Naive thymus-derived CD4-positive, alpha-beta T cell (primary cell): ENCODE data around the gene IGFLR1. TPM values are rescaled to one million over a fixed set of nuclear protein-coding genes. Genes with fewer than 3 reads are reported as not detected.

Source experiments
- ATAC-seq: fragments of 150-1000 bp; cut with Tn5 transposase; 2 replicates; pipeline ENCODE4 v1.10.0; 2021; ENCODE audit warnings: mild to moderate bottlenecking, moderate library complexity
- CTCF ChIA-PET: fragments of 350-600 bp; sonication (Branson Sonifier 250); formaldehyde crosslinking; loops from one replicate; lab custom pipeline; 2021; ENCODE audit warnings: antibody characterized with exemption; lab: Charles Lee
- POLR2A ChIA-PET: fragments of 350-600 bp; sonication (Branson Sonifier 250); formaldehyde crosslinking; loops from one replicate; lab custom pipeline; 2021; ENCODE audit warnings: antibody characterized with exemption, inconsistent platforms; lab: Charles Lee
- DNase-seq, 9 donors: peaks; one replicate each; pipeline versions ENCODE4 v3.0.0 to v3.0.0-alpha.2; 2020 to 2022; ENCODE audit warnings: mixed read lengths in 1 of 9
- H3K27ac ChIP-seq: one replicate; pipeline ENCODE4 v1.7.0; 2013; ENCODE audit warnings: mild to moderate bottlenecking, low read depth, low read length, moderate library complexity
- H3K27me3 ChIP-seq, 2 donors: one replicate each; pipeline ENCODE4 v1.7.0; 2013; ENCODE audit warnings: low read length in 2 of 2, mild to moderate bottlenecking in 2 of 2, moderate library complexity in 2 of 2; ENCODE audit not compliant: control insufficient read depth in 2 of 2, insufficient read depth in 2 of 2
- H3K36me3 ChIP-seq, 3 experiments: 1 replicate in 2 of 3; 2 replicates in 1 of 3; pipeline ENCODE4 v1.7.0; 2013; ENCODE audit warnings: low read length in 3 of 3, mild to moderate bottlenecking in 3 of 3, moderate library complexity in 1 of 3; ENCODE audit not compliant: insufficient read depth in 3 of 3, control insufficient read depth in 2 of 3
- H3K4me1 ChIP-seq, 2 donors: one replicate each; pipeline ENCODE4 v1.7.0; 2013; ENCODE audit warnings: low read length in 2 of 2, mild to moderate bottlenecking in 2 of 2, moderate library complexity in 1 of 2; ENCODE audit not compliant: control insufficient read depth in 2 of 2, insufficient read depth in 2 of 2
- H3K4me3 ChIP-seq: 2 replicates; pipeline ENCODE4 v1.7.0; 2013; ENCODE audit warnings: mild to moderate bottlenecking, low read length
- H3K9me3 ChIP-seq, 3 experiments: 1 replicate in 2 of 3; 2 replicates in 1 of 3; pipeline ENCODE4 v1.7.0; 2013; ENCODE audit warnings: low read length in 3 of 3; ENCODE audit not compliant: control insufficient read depth in 2 of 3
- H3K27ac Mint-ChIP-seq, 9 donors: one replicate each; pipeline ENCODE4 v1.8.0; 2020 to 2022; ENCODE audit warnings: mixed read lengths in 9 of 9, mild to moderate bottlenecking in 8 of 9, moderate library complexity in 5 of 9, inconsistent platforms in 2 of 9
- H3K27me3 Mint-ChIP-seq, 5 donors: one replicate each; pipeline ENCODE4 v1.8.0; 2021 to 2022; ENCODE audit warnings: mixed read lengths in 5 of 5, mild to moderate bottlenecking in 1 of 5
- H3K36me3 Mint-ChIP-seq, 5 donors: one replicate each; pipeline ENCODE4 v1.8.0; 2020 to 2022; ENCODE audit warnings: mixed read lengths in 5 of 5, mild to moderate bottlenecking in 3 of 5, inconsistent platforms in 1 of 5
- H3K4me1 Mint-ChIP-seq, 7 donors: one replicate each; pipeline ENCODE4 v1.8.0; 2020 to 2022; ENCODE audit warnings: mixed read lengths in 7 of 7, mild to moderate bottlenecking in 3 of 7, inconsistent platforms in 1 of 7
- H3K4me3 Mint-ChIP-seq, 10 donors: one replicate each; pipeline ENCODE4 v1.8.0; 2020 to 2022; ENCODE audit warnings: mild to moderate bottlenecking in 10 of 10, mixed read lengths in 10 of 10, moderate library complexity in 6 of 10, inconsistent platforms in 2 of 10
- H3K9me3 Mint-ChIP-seq, 11 donors: one replicate each; pipeline ENCODE4 v1.8.0; 2020 to 2022; ENCODE audit warnings: mixed read lengths in 11 of 11, mild to moderate bottlenecking in 4 of 11, inconsistent platforms in 1 of 11, moderate library complexity in 1 of 11
- intact Hi-C, 2 donors: fragments of 100-400 bp; cut with micrococcal nuclease; formaldehyde crosslinking; loops; one replicate each; pipeline ENCODE4 v1.15.1; 2023
- polyA plus RNA-seq, 2 donors: library from polyadenylated mRNA; unstranded; fragments of 300-500 nt; fragmentation: Illumina TruSeq; gene quantifications; one replicate each; pipeline ENCODE4 v1.2.3, GENCODE V29; 2021
- total RNA-seq, 6 experiments: library from RNA in 5 of 6; stranded (reverse) in 5 of 6; gene quantifications; 1 replicate in 5 of 6; 2 replicates in 1 of 6; pipeline ENCODE4 v1.2.3 and lab custom pipeline; 2021 to 2026

IGFLR1 gene
- total and polyA plus RNA-seq, 7 experiments from 2014 or later, result 61.4 to 113 (median 99.5) TPM

DNA sequence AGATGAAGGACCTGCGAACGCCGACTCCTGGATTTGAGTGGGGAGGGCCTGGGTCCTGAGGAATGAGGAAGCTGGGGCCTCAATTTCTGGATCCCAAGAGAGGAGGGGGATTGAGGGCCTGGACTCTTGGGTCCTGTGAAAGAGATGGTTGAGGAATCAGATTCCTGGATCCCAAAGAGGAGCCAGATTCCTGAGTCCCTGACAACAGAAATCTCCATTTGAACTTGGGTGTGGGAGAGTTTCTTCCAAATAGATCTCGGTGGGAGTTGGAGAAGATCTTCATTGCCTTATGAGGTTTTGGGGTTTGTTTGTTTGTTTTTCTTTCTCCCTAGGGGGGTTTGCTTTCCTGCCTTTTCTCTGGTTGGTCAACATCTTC is 3.8 kb upstream of the IGFLR1 start:
- peaks cover 3 to 11% (median 5%) of the 10 kb centered on the region in 5 donors for H3K36me3 Mint-ChIP-seq
- Histone ChIP-seq H3K36me3 (peaks cover 0 to 7% (median 0%) of the 10 kb centered on the region in 3 experiments), H3K4me1 (peaks cover 39 to 40% of the 10 kb centered on the region in 2 donors), H3K4me3 (peak overlapping the region; percentile 99), H3K27ac (peak overlapping the region; percentile 98), H3K27me3 (no peaks in the 10 kb centered on the region), H3K9me3 (no peaks in the 10 kb centered on the region)
- no peak for DNase-seq
- peaks cover 0 to 2% (median 0%) of the 10 kb centered on the region in 5 donors for H3K27me3 Mint-ChIP-seq
- H3K4me3 Mint-ChIP-seq, result peak overlapping the region; percentile 87 to 100 (median 96)
- POLR2A ChIA-PET, result interaction anchor here (0.8 to 2.9 kb wide), 9 partner anchors 11 to 213 kb away, joined by 3 to 20 read pairs (median 4); partner anchors contain the start of genes HSPB6, KMT2B and PROSER3
- peaks cover 0 to 2% (median 0%) of the 10 kb centered on the region in 11 donors for H3K9me3 Mint-ChIP-seq
- no peak for ATAC-seq
- intact Hi-C loops, result loop anchor here (5.0 to 10.0 kb wide), 2 partner anchors 469 to 1069 kb away; partner anchors contain the start of genes SCGB2B2 (in 1 of the 2), ZNF146 (in 1 of the 2), ZNF302 (in 1 of the 2) and ZNF565 (in 1 of the 2)
- CTCF ChIA-PET, result no interaction called here
- H3K4me1 Mint-ChIP-seq, result peaks cover 23 to 69% (median 53%) of the 10 kb centered on the region in 7 donors
- H3K27ac Mint-ChIP-seq, result peak overlapping the region; percentile 96 to 100 (median 99)

DNA sequence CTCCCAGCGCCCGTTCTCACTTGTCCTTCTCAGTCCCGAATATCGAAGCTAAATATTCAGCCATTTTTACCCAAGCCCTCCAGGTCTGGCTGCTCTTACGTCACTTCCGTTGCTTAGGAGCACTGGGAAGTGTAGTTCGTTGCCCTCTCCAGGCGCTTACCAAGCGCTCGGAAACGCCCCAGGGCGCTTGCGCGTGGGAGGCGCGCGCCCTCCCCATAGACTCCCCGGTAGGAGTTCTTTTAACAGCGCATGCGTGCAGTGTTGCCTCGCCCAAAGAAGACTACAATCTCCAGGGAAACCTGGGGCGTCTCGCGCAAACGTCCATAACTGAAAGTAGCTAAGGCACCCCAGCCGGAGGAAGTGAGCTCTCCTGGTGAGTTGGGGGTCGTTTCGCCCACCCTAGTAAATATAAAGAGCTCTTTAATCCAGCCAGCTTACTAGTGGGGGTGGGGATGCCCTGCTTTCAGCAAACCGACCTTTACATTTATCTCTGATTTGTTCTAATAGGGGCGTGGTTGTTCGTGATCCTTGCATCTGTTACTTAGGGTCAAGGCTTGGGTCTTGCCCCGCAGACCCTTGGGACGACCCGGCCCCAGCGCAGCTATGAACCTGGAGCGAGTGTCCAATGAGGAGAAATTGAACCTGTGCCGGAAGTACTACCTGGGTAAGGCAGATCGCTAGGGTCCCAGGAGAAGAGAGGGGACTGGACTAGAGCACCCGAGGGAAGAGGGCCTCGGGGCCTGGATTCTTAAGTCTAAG is 3.3 kb upstream of the IGFLR1 start, which contains the start of the genes PSENEN and U2AF1L4:
TSS of gene PSENEN (plus strand) at position 324 of the 759 bp plus-strand sequence. CDS start at position 604, 280 bp downstream.
TSS of gene U2AF1L4 (minus strand) at position 91 of the 759 bp plus-strand sequence. CDS start at position 64, 27 bp downstream.
- peaks cover 0 to 2% (median 0%) of the 10 kb centered on the region in 11 donors for H3K9me3 Mint-ChIP-seq
- DNase-seq, result peak; percentile 82 to 99 (median 97)
- CTCF ChIA-PET, result interaction anchor here (0.6 to 1.2 kb wide), 2 partner anchors 17 to 20 kb away, joined by 3 read pairs; no protein-coding TSS in a partner anchor

DNA sequence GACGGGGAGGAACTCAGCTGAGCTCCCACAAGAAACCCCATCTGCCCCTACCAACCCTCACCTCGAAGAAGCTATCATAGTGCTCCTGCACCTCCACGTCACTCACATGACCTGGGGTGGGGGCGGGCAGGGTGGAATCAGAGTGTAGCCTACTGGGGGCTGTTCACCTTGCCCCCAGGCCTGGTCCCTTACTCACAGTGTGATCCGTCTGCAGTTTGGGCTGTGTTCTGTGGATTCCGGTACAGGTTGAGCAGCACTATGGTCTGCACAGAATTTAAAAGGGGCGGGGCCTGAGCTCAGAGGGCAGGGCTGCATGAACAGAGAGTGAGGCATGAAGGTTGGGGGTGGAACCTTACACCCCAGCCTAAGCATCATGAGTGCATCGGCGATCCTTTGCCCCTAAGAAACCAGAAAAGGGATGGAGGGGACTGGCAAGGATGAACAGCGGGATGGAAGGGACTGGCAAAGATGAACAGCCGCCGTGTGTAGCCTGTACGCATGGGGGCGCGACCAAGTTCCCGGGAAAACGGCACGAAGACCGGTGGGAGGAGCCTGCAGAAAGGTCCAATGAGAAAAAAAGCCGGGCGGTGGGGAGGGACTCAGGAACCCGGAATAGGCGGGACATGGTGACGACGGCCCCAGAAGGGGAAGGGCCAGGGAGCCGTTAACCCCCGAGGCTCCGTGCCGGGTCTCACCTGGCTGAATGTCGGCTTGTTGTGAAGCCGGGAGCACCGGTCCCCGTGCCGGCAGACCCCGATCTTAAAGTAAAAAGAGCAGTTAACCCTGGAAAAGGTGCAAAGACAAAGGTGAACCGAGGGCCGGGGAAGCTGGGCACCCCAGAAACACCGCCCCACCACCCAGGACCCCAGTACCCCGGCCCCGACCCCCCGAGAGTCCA is 2.4 kb upstream of the IGFLR1 start:
- H3K27me3 ChIP-seq, result no peaks in the 10 kb centered on the region
- Mint-ChIP-seq H3K9me3 (peaks cover 0 to 2% (median 0%) of the 10 kb centered on the region in 11 donors), H3K36me3 (peaks cover 3 to 11% (median 5%) of the 10 kb centered on the region in 5 donors), H3K27me3 (peaks cover 0 to 2% (median 0%) of the 10 kb centered on the region in 5 donors), H3K27ac (peak overlapping the region; percentile 96 to 100 (median 99)), H3K4me3 (peak overlapping the region; percentile 87 to 100 (median 96)), H3K4me1 (peaks cover 23 to 73% (median 58%) of the 10 kb centered on the region in 7 donors)
- peak overlapping the region; percentile 98 for H3K27ac ChIP-seq
- peak; percentile 75 for ATAC-seq
- H3K9me3 ChIP-seq, result no peaks in the 10 kb centered on the region
- POLR2A ChIA-PET, result interaction anchor here (0.5 to 2.9 kb wide), 22 partner anchors 8 to 579 kb away, joined by 3 to 20 read pairs (median 3); partner anchors contain the start of genes COX6B1, HSPB6, KMT2B and POLR2I
- H3K4me3 ChIP-seq, result peak overlapping the region; percentile 99
- CTCF ChIA-PET, result interaction anchor here (0.6 to 1.2 kb wide), 2 partner anchors 17 to 19 kb away, joined by 3 read pairs; no protein-coding TSS in a partner anchor
- DNase-seq, result peak; percentile 77 to 98 (median 95)
- intact Hi-C loops, result loop anchor here (1.0 to 10.0 kb wide), 15 partner anchors 27 to 1067 kb away; partner anchors contain the start of genes TBCB (in 2 of the 2), COX6B1 (in 1 of the 2), POLR2I (in 1 of the 2) and SCGB2B2 (in 1 of the 2)
- H3K36me3 ChIP-seq, result peaks cover 0 to 12% (median 0%) of the 10 kb centered on the region in 3 experiments
- peaks cover 45% of the 10 kb centered on the region in 2 donors for H3K4me1 ChIP-seq

More for the DNA sequence above, 3.3 kb upstream of the IGFLR1 start, which contains the start of the genes PSENEN and U2AF1L4:
- Mint-ChIP-seq H3K36me3 (peaks cover 3 to 11% (median 5%) of the 10 kb centered on the region in 5 donors), H3K4me1 (peaks cover 23 to 75% (median 58%) of the 10 kb centered on the region in 7 donors), H3K27ac (peak within 1 kb of the TSS; percentile 96 to 100 (median 99)), H3K4me3 (peak within 1 kb of the TSS; percentile 87 to 100 (median 96)), H3K27me3 (peaks cover 0 to 2% (median 0%) of the 10 kb centered on the region in 5 donors)
- peaks cover 39 to 40% of the 10 kb centered on the region in 2 donors for H3K4me1 ChIP-seq
- H3K27me3 ChIP-seq, result no peaks in the 10 kb centered on the region
- POLR2A ChIA-PET, result interaction anchor here (0.5 to 2.9 kb wide), 15 partner anchors 11 to 579 kb away, joined by 3 to 20 read pairs (median 3); partner anchors contain the start of genes COX6B1, HSPB6, KMT2B and PROSER3
- H3K27ac ChIP-seq, result peak within 1 kb of the TSS; percentile 98
- peak within 1 kb of the TSS; percentile 99 for H3K4me3 ChIP-seq
- H3K36me3 ChIP-seq, result peaks cover 0 to 10% (median 0%) of the 10 kb centered on the region in 3 experiments
- ATAC-seq, result peak; percentile 72
- intact Hi-C loops, result loop anchor here (1.0 to 10.0 kb wide), 14 partner anchors 28 to 1068 kb away; partner anchors contain the start of genes TBCB (in 2 of the 2), COX6B1 (in 1 of the 2), POLR2I (in 1 of the 2) and SCGB2B2 (in 1 of the 2)
- no peaks in the 10 kb centered on the region for H3K9me3 ChIP-seq

DNA sequence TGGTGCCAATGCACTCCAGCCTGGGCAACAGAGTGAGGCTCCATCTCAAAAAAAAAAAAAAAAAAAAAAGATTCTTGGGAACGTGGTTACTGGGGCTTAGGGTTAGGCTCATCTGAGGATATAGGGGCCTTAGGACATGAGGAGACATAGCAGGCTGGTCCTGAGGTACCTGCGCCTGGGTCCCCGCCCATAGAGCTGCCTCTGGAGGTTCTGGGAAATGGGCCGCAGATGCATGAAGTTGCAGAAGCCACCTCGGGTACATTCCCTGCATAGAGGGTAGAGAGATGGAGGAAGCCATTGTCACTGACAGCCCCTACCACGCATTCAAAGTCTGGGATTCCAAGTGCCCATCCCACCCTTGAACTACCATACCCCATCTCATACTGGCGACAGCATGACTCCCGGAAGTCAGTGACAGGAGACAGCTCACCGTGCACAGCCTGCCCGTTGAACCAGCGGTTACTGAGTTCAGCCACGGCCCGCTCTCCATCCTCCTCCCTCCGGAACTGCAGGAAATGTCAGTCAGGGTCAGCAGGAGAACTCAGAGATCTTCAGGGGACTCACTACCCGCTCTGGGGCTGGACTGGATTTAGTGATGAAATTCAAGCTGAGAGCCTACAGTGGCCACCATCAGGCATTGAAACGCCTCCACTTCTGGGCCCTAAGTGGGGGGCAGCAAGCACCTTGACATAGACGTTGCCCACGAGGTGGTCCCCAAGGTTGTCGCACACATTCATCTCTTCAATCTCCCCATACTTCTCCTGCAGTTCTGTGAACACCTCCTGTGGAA is 1.6 kb upstream of the IGFLR1 start:
- peaks cover 0 to 20% (median 0%) of the 10 kb centered on the region in 3 experiments for H3K36me3 ChIP-seq
- ATAC-seq, result no peak
- no peaks in the 10 kb centered on the region for H3K27me3 ChIP-seq
- ChIA-PET POLR2A (interaction anchor here (1.0 to 2.9 kb wide), 17 partner anchors 9 to 371 kb away, joined by 3 to 20 read pairs (median 4); partner anchors contain the start of genes COX6B1, HSPB6, KMT2B and POLR2I), CTCF (interaction anchor here (1.2 kb wide), 1 partner anchor 16 kb away, joined by 3 read pairs; no protein-coding TSS in a partner anchor)
- H3K9me3 Mint-ChIP-seq, result peaks cover 0 to 2% (median 0%) of the 10 kb centered on the region in 11 donors
- H3K27ac Mint-ChIP-seq, result peak overlapping the region; percentile 96 to 100 (median 99)
- H3K4me1 ChIP-seq, result peaks cover 39 to 43% of the 10 kb centered on the region in 2 donors
- H3K4me3 ChIP-seq, result peak overlapping the region; percentile 99
- peaks cover 3 to 11% (median 5%) of the 10 kb centered on the region in 5 donors for H3K36me3 Mint-ChIP-seq
- DNase-seq, result no peak
- peak overlapping the region; percentile 87 to 100 (median 96) for H3K4me3 Mint-ChIP-seq
- H3K27me3 Mint-ChIP-seq, result peaks cover 0 to 2% (median 0%) of the 10 kb centered on the region in 5 donors
- no peaks in the 10 kb centered on the region for H3K9me3 ChIP-seq
- H3K4me1 Mint-ChIP-seq, result peaks cover 23 to 74% (median 56%) of the 10 kb centered on the region in 7 donors
- intact Hi-C loops, result loop anchor here (2.0 to 10.0 kb wide), 7 partner anchors 99 to 1011 kb away; partner anchors contain the start of genes POLR2I (in 1 of the 2), TBCB (in 1 of the 2), USF2 (in 1 of the 2) and ZNF146 (in 1 of the 2)
- peak overlapping the region; percentile 98 for H3K27ac ChIP-seq
